Gastroesophageal sphincter (tissue), 4 donors: ENCODE data around the gene IL23R. TPM values are rescaled to one million over a fixed set of nuclear protein-coding genes. Genes with fewer than 3 reads are reported as not detected.

Experiments
- ATAC-seq: fragments of 150-250 bp; one replicate; pipeline ENCODE4 v1.9.1; 2016; ENCODE audit warnings: mild to moderate bottlenecking, moderate library complexity
- H3K27ac ChIP-seq, 4 donors: fragments of 200-600 bp; sonication (generic) in 3 of 4; 1 replicate in 3 of 4; 2 replicates in 1 of 4; pipeline ENCODE4 v1.5.1; 2016 to 2019
- H3K27me3 ChIP-seq: fragments of 200-600 bp; sonication (generic); one replicate; pipeline ENCODE4 v1.5.1; 2019
- H3K36me3 ChIP-seq, 2 donors: fragments of 200-600 bp; sonication (generic); one replicate each; pipeline ENCODE4 v1.5.1; 2019; ENCODE audit warnings: control low read depth in 1 of 2
- H3K4me1 ChIP-seq, 3 donors: fragments of 200-600 bp; sonication (generic); 1 replicate in 2 of 3; 2 replicates in 1 of 3; pipeline ENCODE4 v1.5.1; 2016 to 2019; ENCODE audit warnings: control low read depth in 2 of 3
- H3K4me3 ChIP-seq, 2 donors: fragments of 200-600 bp; sonication (generic); one replicate each; pipeline ENCODE4 v1.5.1; 2019; ENCODE audit warnings: mild to moderate bottlenecking in 1 of 2, moderate library complexity in 1 of 2
- H3K9me3 ChIP-seq, 3 donors: fragments of 200-600 bp; sonication (generic); one replicate each; pipeline ENCODE4 v1.5.1; 2017 to 2019; ENCODE audit warnings: control low read depth in 2 of 3
- EP300 ChIP-seq: sonication (generic); formaldehyde crosslinking; IDR thresholded peaks from one replicate; pipeline ENCODE4 v1.6.1; 2017; ENCODE audit warnings: antibody characterized with exemption, mild to moderate bottlenecking
- POLR2A ChIP-seq, 2 donors: fragments of 450-650 bp; IDR thresholded peaks; one replicate each; pipeline ENCODE4 v1.6.1; 2017; ENCODE audit warnings: antibody characterized with exemption in 2 of 2, mild to moderate bottlenecking in 2 of 2, moderate library complexity in 1 of 2
- POLR2AphosphoS5 ChIP-seq: sonication (generic); formaldehyde crosslinking; IDR thresholded peaks from one replicate; pipeline ENCODE4 v1.6.1; 2017; ENCODE audit warnings: antibody characterized with exemption
- WGBS, 2 donors: methylation state at CpG; one replicate each; pipeline ENCODE4 v1.1.5; 2018; ENCODE audit warnings: low coverage in 1 of 2; 5-methylcytosine and 5-hydroxymethylcytosine counted together
- total RNA-seq, 4 donors: library from RNA; depleted of rRNA; stranded (reverse); fragments of >200 nt; gene quantifications; one replicate each; pipeline ENCODE4 v1.1.0, GENCODE V29; 2016
- TF ChIP-seq, protein P1 (sequence below), 4 experiments: fragments of 200-600 bp in 2 of 4; fragments of 450-650 bp in 2 of 4; sonication (generic) in 1 of 4; IDR thresholded peaks; one replicate each; pipeline ENCODE4 v1.5.1; 2017 to 2019; ENCODE audit warnings: antibody characterized with exemption in 4 of 4, mild to moderate bottlenecking in 2 of 4, moderate library complexity in 2 of 4

Gene IL23R
- total RNA-seq, 4 donors from 2014 or later, result not detected

DNA sequence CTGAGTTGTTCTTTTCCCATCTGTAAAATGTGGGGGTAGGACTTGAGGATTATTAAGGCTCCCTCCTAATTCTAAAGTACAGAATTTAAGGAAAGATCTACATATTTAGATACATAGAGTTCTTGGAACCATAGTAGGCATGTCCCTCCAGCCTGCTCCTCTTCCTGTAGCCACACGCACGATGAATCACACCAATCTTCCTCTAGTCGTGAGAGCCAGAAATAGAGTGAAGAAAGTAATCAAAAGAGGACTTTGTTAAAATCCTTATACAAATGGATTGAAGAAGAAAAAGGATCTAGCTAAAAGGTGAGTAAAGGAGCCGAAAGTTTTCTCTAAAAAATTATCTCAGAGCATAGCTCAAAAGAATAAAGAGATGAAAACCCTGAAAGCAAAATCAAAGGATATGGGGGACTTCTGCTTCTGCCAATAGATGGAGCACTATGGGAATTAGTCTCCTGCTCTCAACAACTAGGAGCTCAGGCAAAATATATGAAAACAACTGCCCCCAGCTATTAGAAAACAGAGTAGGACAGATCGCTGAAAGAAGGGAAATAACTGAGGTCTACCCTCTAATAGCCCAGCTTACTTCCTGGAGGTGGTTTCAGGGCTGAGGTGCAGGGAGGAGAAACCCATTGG is 40.0 kb upstream of the IL23R start:
- H3K4me1 ChIP-seq, result no peaks in the 10 kb centered on the region
- no peaks in the 10 kb centered on the region for H3K9me3 ChIP-seq
- WGBS, 2 donors, result 52 to 55% methylated on average over 4 to 5 of the region's 5 CpGs

GRCh38 chr1:67126974-67127373 is 39.3 kb upstream of the IL23R start:
- no peak overlapping the region for H3K4me3 ChIP-seq
- 76 to 88% methylated on average over 1 of the region's 1 CpG for WGBS, 2 donors
- TF ChIP-seq POLR2A (IDR thresholded peaks at IDR 0.05), result no peak
- TF ChIP-seq POLR2AphosphoS5, result no peak
- TF ChIP-seq, protein P1, sequence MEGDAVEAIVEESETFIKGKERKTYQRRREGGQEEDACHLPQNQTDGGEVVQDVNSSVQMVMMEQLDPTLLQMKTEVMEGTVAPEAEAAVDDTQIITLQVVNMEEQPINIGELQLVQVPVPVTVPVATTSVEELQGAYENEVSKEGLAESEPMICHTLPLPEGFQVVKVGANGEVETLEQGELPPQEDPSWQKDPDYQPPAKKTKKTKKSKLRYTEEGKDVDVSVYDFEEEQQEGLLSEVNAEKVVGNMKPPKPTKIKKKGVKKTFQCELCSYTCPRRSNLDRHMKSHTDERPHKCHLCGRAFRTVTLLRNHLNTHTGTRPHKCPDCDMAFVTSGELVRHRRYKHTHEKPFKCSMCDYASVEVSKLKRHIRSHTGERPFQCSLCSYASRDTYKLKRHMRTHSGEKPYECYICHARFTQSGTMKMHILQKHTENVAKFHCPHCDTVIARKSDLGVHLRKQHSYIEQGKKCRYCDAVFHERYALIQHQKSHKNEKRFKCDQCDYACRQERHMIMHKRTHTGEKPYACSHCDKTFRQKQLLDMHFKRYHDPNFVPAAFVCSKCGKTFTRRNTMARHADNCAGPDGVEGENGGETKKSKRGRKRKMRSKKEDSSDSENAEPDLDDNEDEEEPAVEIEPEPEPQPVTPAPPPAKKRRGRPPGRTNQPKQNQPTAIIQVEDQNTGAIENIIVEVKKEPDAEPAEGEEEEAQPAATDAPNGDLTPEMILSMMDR (IDR thresholded peaks at IDR 0.05), result no peak
- TF ChIP-seq EP300, result no peak
- H3K27ac ChIP-seq, result no peak overlapping the region
- no peaks in the 10 kb centered on the region for H3K9me3 ChIP-seq
- no peaks in the 10 kb centered on the region for H3K27me3 ChIP-seq
- no peak for ATAC-seq
- H3K36me3 ChIP-seq, result no peaks in the 10 kb centered on the region
- H3K4me1 ChIP-seq, result no peaks in the 10 kb centered on the region

More for the DNA sequence above, 40.0 kb upstream of the IL23R start:
- no peak for ATAC-seq
- H3K27ac ChIP-seq, result no peak overlapping the region
- TF ChIP-seq, protein P1 (IDR thresholded peaks at IDR 0.05), result no peak
- no peak for TF ChIP-seq POLR2A (IDR thresholded peaks at IDR 0.05)
- no peaks in the 10 kb centered on the region for H3K27me3 ChIP-seq
- H3K36me3 ChIP-seq, result no peaks in the 10 kb centered on the region
- H3K4me3 ChIP-seq, result no peak overlapping the region

DNA sequence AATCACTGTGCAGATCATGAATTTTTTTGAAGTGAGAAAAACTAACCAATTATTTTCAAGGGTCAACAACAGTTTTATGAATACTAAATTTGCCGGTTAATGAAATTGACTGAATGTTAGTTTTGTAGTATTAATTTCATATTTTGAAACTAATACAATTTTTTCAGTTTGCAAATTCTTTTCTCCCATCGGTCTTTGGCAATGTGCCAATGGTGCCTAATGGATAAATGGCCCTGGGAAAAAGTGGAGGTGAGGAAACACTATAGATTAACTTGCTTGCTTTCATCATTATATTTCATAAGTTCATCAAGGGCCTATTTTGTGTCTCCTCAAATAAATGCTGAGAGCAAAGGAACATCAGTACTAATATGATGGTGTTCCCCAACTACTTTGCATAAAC is 35.6 kb upstream of the IL23R start:
- Histone ChIP-seq H3K27ac (no peak overlapping the region), H3K9me3 (no peaks in the 10 kb centered on the region), H3K4me3 (no peak overlapping the region), H3K27me3 (no peaks in the 10 kb centered on the region), H3K36me3 (no peaks in the 10 kb centered on the region), H3K4me1 (peaks cover 0 to 13% (median 0%) of the 10 kb centered on the region in 3 donors)
- no peak for ATAC-seq
- no peak for TF ChIP-seq POLR2A (IDR thresholded peaks at IDR 0.05)
- no peak for TF ChIP-seq EP300
- TF ChIP-seq, protein P1 (IDR thresholded peaks at IDR 0.05), result no peak
- TF ChIP-seq POLR2AphosphoS5, result no peak
- WGBS, 2 donors, result 50 to 53% methylated on average over 2 of the region's 2 CpGs

GRCh38 chr1:67133177-67133576 is 33.1 kb upstream of the IL23R start:
- Histone ChIP-seq H3K36me3 (no peaks in the 10 kb centered on the region), H3K4me1 (peaks cover 0 to 13% (median 0%) of the 10 kb centered on the region in 3 donors), H3K27ac (no peak overlapping the region), H3K4me3 (no peak overlapping the region), H3K9me3 (no peaks in the 10 kb centered on the region), H3K27me3 (no peaks in the 10 kb centered on the region)
- ATAC-seq, result no peak
- WGBS, 2 donors, result 83 to 100% methylated on average over 2 of the region's 2 CpGs
- TF ChIP-seq, protein P1 (IDR thresholded peaks at IDR 0.05), result no peak
- TF ChIP-seq POLR2AphosphoS5, result no peak
- no peak for TF ChIP-seq EP300
- no peak for TF ChIP-seq POLR2A (IDR thresholded peaks at IDR 0.05)

- no peak for ATAC-seq
- Histone ChIP-seq H3K27me3 (no peaks in the 10 kb centered on the region), H3K9me3 (no peaks in the 10 kb centered on the region), H3K27ac (no peak within 1 kb of the TSS), H3K36me3 (no peaks in the 10 kb centered on the region), H3K4me1 (peaks cover 0 to 13% (median 0%) of the 10 kb centered on the region in 3 donors), H3K4me3 (peak within 1 kb of the TSS; percentile 6 to 30)
- TF ChIP-seq POLR2AphosphoS5, result no peak
- TF ChIP-seq POLR2A (IDR thresholded peaks at IDR 0.05), result no peak
- TF ChIP-seq, protein P1 (IDR thresholded peaks at IDR 0.05), result no peak
- no peak for TF ChIP-seq EP300
- 8 to 19% methylated on average over 23 to 27 of the region's 28 CpGs for WGBS, 2 donors
Measured at GRCh38 chr1:67134695-67135094, 31.6 kb upstream of the IL23R start, which contains the start of gene C1orf141. TSS of gene C1orf141 (minus strand) at chr1:67134970. CDS start at chr1:67127240, 7,730 bp downstream.
